GM20000 (cell line): Measurements from ENCODE around the gene UPF1.

Experiments
- DNase-seq: peaks from one replicate; pipeline ENCODE4 v3.0.0; 2012; ENCODE audit warnings: low spot score
- TF ChIP-seq, protein P1 (sequence below): IDR thresholded peaks from 2 replicates; pipeline ENCODE4 v1.5.1; 2012; ENCODE audit warnings: mild to moderate bottlenecking, control low read depth; ENCODE audit errors: extremely low read depth, missing control alignments

UPF1 gene

DNA sequence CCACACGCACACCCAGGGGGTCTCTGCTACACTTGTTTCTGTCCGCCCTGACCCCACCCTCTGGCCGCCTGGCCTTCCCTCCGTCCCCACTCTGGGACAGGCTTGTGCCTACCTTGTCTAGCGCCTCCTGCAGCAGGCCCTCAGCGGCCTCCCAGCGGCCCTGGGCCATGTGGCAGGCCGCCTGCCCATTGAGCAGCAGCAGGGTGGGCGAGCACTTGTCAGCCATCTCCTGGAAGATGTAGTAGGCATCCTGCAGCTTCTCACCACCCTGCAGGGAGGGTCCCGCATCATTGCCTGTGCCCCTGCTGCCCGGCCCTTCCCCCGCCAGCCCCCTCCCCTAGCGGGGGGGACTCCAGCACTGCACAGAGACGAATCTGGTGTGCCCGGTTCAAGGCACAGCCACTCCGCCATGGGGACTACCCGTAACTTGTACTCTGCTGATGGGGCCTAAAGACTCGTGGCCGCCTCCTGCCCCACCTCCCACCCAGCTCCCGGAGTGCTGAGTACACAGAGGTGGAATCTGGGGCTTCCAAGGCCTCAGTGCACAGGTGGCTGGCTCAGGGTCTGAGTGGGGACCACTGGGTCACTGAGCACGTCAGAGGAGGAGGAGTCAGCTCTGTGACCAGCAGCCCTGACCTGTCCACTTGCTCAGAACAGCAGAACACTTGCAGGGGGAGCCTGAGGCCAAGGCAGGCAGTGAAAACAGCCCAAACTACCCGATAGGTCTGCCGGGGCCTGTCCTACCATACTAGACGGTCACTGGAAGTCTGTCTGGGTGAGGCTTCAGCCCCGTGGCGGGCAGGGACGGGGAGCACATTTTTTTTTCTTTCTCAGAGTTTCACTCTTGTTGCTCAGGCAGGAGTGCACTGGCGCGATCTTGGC, 71.6 kb downstream of the UPF1 start:
- DNase-seq: no peak

GRCh38 chr19:18904334-18905057, 72.7 kb downstream of the UPF1 start:
- DNase-seq: no peak
- TF ChIP-seq, protein P1, sequence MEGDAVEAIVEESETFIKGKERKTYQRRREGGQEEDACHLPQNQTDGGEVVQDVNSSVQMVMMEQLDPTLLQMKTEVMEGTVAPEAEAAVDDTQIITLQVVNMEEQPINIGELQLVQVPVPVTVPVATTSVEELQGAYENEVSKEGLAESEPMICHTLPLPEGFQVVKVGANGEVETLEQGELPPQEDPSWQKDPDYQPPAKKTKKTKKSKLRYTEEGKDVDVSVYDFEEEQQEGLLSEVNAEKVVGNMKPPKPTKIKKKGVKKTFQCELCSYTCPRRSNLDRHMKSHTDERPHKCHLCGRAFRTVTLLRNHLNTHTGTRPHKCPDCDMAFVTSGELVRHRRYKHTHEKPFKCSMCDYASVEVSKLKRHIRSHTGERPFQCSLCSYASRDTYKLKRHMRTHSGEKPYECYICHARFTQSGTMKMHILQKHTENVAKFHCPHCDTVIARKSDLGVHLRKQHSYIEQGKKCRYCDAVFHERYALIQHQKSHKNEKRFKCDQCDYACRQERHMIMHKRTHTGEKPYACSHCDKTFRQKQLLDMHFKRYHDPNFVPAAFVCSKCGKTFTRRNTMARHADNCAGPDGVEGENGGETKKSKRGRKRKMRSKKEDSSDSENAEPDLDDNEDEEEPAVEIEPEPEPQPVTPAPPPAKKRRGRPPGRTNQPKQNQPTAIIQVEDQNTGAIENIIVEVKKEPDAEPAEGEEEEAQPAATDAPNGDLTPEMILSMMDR: no peak

More for the DNA sequence above, 71.6 kb downstream of the UPF1 start:
- TF ChIP-seq, protein P1: no peak

- TF ChIP-seq, protein P1: no peak
- DNase-seq: no peak
Observed at GRCh38 chr19:18905058-18905456, 73.3 kb downstream of the UPF1 start.

- TF ChIP-seq, protein P1: no peak
- no peak for DNase-seq
Observed at GRCh38 chr19:18905513-18906236, 73.9 kb downstream of the UPF1 start.

DNA sequence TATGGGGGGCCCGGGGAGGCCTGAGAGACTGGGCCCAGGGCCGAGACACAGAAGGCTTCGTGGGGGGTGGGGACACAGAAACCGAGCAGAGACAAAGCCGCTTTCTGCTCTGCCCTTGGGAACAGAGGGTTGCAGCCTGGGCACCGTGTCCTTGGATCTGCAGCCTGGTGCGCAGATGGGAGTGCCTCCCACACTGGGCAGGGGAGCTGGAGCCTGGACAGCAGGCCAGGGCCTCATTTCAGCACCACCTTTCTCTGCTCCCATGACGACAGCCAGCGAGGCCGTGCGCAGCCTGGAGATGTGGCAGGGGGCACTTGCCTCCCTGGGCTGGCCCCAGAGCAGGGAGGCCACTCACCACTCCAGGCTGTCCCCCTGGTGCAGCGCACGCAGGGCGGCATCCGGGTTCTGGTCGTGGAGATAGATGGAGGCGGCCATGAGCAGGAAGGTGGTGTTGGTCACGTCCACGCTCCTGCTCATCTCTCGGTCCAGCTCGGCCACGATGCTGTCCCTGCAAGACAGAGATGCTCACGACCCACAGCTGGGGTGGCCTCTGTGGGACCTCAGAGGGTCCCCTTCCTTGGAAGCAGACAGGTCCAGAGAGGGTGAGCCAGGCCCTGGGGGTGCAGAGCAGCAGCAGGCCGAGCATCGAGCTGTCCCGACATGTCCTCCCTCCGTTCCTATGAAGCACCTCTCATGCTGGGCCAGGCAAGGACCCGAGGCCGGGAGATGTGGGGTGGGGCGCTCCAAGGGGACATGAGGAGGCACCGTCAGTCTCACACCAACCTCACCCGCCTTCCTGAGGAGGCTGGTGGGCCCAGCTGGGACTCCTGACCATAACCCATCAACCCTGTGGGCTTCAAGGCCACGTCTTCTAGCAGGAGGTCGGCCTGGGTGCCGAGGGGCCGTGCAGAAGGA, 75.1 kb downstream of the UPF1 start:
- TF ChIP-seq, protein P1: no peak
- DNase-seq: no peak

GRCh38 chr19:18908917-18909619, 77.3 kb downstream of the UPF1 start:
- TF ChIP-seq, protein P1: no peak
- DNase-seq: no peak
